ENCODE measurements around the gene ETFA.

ETFA gene

GRCh38 chr15:76222159-76222558 is 89.1 kb downstream of the ETFA start:
- Histone ChIP-seq H3K4me3 (ENCODE audit: low read length) (no peak overlapping the region), H3K9me3 (ENCODE audit: insufficient read depth, low read depth, low read length) (peaks cover 5% of the 10 kb centered on the region; the same call in 1 of the 2 replicates), H3K27me3 (ENCODE audit: insufficient read depth, low read length) (no peaks in the 10 kb centered on the region), H3K36me3 (ENCODE audit: insufficient read depth, low read depth, low read length) (0 out of 2 replicates have a peak, but pooled peaks cover 3% of the 10 kb centered on the region), H3K27ac (ENCODE audit: low read length) (no peak overlapping the region), H3K4me1 (ENCODE audit: insufficient read depth, low read length) (no peaks in the 10 kb centered on the region), H3K9ac (ENCODE audit: low read depth, low read length) (no peak overlapping the region)

- Histone ChIP-seq H3K9me3 (ENCODE audit: insufficient read depth, low read depth, low read length) (peaks cover 5% of the 10 kb centered on the region; the same call in 1 of the 2 replicates), H3K4me3 (ENCODE audit: low read length) (no peak overlapping the region), H3K27ac (ENCODE audit: low read length) (no peak overlapping the region), H3K27me3 (ENCODE audit: insufficient read depth, low read length) (no peaks in the 10 kb centered on the region), H3K4me1 (ENCODE audit: insufficient read depth, low read length) (no peaks in the 10 kb centered on the region), H3K9ac (ENCODE audit: low read depth, low read length) (no peak overlapping the region), H3K36me3 (ENCODE audit: insufficient read depth, low read depth, low read length) (0 out of 2 replicates have a peak, but pooled peaks cover 3% of the 10 kb centered on the region)
Observed at GRCh38 chr15:76221085-76221767, 90.0 kb downstream of the ETFA start.

- Histone ChIP-seq H3K27ac (ENCODE audit: low read length) (no peak overlapping the region), H3K9me3 (ENCODE audit: insufficient read depth, low read depth, low read length) (peaks cover 5% of the 10 kb centered on the region; the same call in 1 of the 2 replicates), H3K27me3 (ENCODE audit: insufficient read depth, low read length) (no peaks in the 10 kb centered on the region), H3K4me3 (ENCODE audit: low read length) (no peak overlapping the region), H3K9ac (ENCODE audit: low read depth, low read length) (no peak overlapping the region), H3K4me1 (ENCODE audit: insufficient read depth, low read length) (no peaks in the 10 kb centered on the region), H3K36me3 (ENCODE audit: insufficient read depth, low read depth, low read length) (no peaks in the 10 kb centered on the region; the same call in 1 of the 2 replicates)
Observed at GRCh38 chr15:76217882-76218217, 93.4 kb downstream of the ETFA start.

- H3K4me1 ChIP-seq (ENCODE audit: insufficient read depth, low read length), result no peaks in the 10 kb centered on the region
- no peaks in the 10 kb centered on the region for H3K27me3 ChIP-seq (ENCODE audit: insufficient read depth, low read length)
- H3K9me3 ChIP-seq (ENCODE audit: insufficient read depth, low read depth, low read length), result peaks cover 5% of the 10 kb centered on the region; the same call in 1 of the 2 replicates
- H3K27ac ChIP-seq (ENCODE audit: low read length), result no peak overlapping the region
- H3K4me3 ChIP-seq (ENCODE audit: low read length), result no peak overlapping the region
- no peak overlapping the region for H3K9ac ChIP-seq (ENCODE audit: low read depth, low read length)
- H3K36me3 ChIP-seq (ENCODE audit: insufficient read depth, low read depth, low read length), result no peaks in the 10 kb centered on the region; the same call in 1 of the 2 replicates
Observed at GRCh38 chr15:76217029-76217881, 94.0 kb downstream of the ETFA start.

- Histone ChIP-seq H3K9me3 (ENCODE audit: insufficient read depth, low read depth, low read length) (peaks cover 5% of the 10 kb centered on the region; the same call in 1 of the 2 replicates), H3K27ac (ENCODE audit: low read length) (no peak overlapping the region), H3K4me3 (ENCODE audit: low read length) (no peak overlapping the region), H3K9ac (ENCODE audit: low read depth, low read length) (no peak overlapping the region), H3K4me1 (ENCODE audit: insufficient read depth, low read length) (no peaks in the 10 kb centered on the region), H3K36me3 (ENCODE audit: insufficient read depth, low read depth, low read length) (no peaks in the 10 kb centered on the region; the same call in 1 of the 2 replicates), H3K27me3 (ENCODE audit: insufficient read depth, low read length) (no peaks in the 10 kb centered on the region)
Observed at GRCh38 chr15:76215634-76216033, 95.6 kb downstream of the ETFA start.

GRCh38 chr15:76209942-76210341 is 101.3 kb downstream of the ETFA start:
- no peaks in the 10 kb centered on the region; the same call in 1 of the 2 replicates for H3K36me3 ChIP-seq (ENCODE audit: insufficient read depth, low read depth, low read length)
- H3K27me3 ChIP-seq (ENCODE audit: insufficient read depth, low read length), result no peaks in the 10 kb centered on the region
- no peak overlapping the region for H3K4me3 ChIP-seq (ENCODE audit: low read length)
- no peaks in the 10 kb centered on the region for H3K4me1 ChIP-seq (ENCODE audit: insufficient read depth, low read length)
- no peak overlapping the region for H3K27ac ChIP-seq (ENCODE audit: low read length)
- H3K9me3 ChIP-seq (ENCODE audit: insufficient read depth, low read depth, low read length), result no peaks in the 10 kb centered on the region
- no peak overlapping the region for H3K9ac ChIP-seq (ENCODE audit: low read depth, low read length)

- H3K9ac ChIP-seq (ENCODE audit: low read depth, low read length), result no peak overlapping the region
- no peak overlapping the region for H3K27ac ChIP-seq (ENCODE audit: low read length)
- H3K9me3 ChIP-seq (ENCODE audit: insufficient read depth, low read depth, low read length), result no peaks in the 10 kb centered on the region
- H3K36me3 ChIP-seq (ENCODE audit: insufficient read depth, low read depth, low read length), result no peaks in the 10 kb centered on the region; the same call in 1 of the 2 replicates
- H3K27me3 ChIP-seq (ENCODE audit: insufficient read depth, low read length), result no peaks in the 10 kb centered on the region
- H3K4me3 ChIP-seq (ENCODE audit: low read length), result no peak overlapping the region
- no peaks in the 10 kb centered on the region for H3K4me1 ChIP-seq (ENCODE audit: insufficient read depth, low read length)
Observed at GRCh38 chr15:76209523-76209922, 101.7 kb downstream of the ETFA start.

- H3K27me3 ChIP-seq (ENCODE audit: insufficient read depth, low read length), result no peaks in the 10 kb centered on the region
- no peak overlapping the region for H3K27ac ChIP-seq (ENCODE audit: low read length)
- no peak overlapping the region for H3K4me3 ChIP-seq (ENCODE audit: low read length)
- H3K9ac ChIP-seq (ENCODE audit: low read depth, low read length), result no peak overlapping the region
- H3K9me3 ChIP-seq (ENCODE audit: insufficient read depth, low read depth, low read length), result no peaks in the 10 kb centered on the region
- H3K4me1 ChIP-seq (ENCODE audit: insufficient read depth, low read length), result no peaks in the 10 kb centered on the region
- no peaks in the 10 kb centered on the region; the same call in 1 of the 2 replicates for H3K36me3 ChIP-seq (ENCODE audit: insufficient read depth, low read depth, low read length)
Observed at GRCh38 chr15:76208786-76209424, 102.4 kb downstream of the ETFA start.

- Histone ChIP-seq H3K4me3 (ENCODE audit: low read length) (no peak overlapping the region), H3K36me3 (ENCODE audit: insufficient read depth, low read depth, low read length) (no peaks in the 10 kb centered on the region; the same call in 1 of the 2 replicates)
Observed at GRCh38 chr15:76208084-76208785, 103.0 kb downstream of the ETFA start.

GRCh38 chr15:76206325-76206976 is 104.8 kb downstream of the ETFA start:
- Histone ChIP-seq H3K4me1 (ENCODE audit: insufficient read depth, low read length) (no peaks in the 10 kb centered on the region), H3K4me3 (ENCODE audit: low read length) (no peak overlapping the region), H3K9me3 (ENCODE audit: insufficient read depth, low read depth, low read length) (no peaks in the 10 kb centered on the region), H3K27ac (ENCODE audit: low read length) (no peak overlapping the region), H3K27me3 (ENCODE audit: insufficient read depth, low read length) (no peaks in the 10 kb centered on the region), H3K9ac (ENCODE audit: low read depth, low read length) (no peak overlapping the region), H3K36me3 (ENCODE audit: insufficient read depth, low read depth, low read length) (no peaks in the 10 kb centered on the region; the same call in 1 of the 2 replicates)

More at GRCh38 chr15:76208084-76208785, 103.0 kb downstream of the ETFA start:
- no peaks in the 10 kb centered on the region for H3K9me3 ChIP-seq (ENCODE audit: insufficient read depth, low read depth, low read length)
- no peaks in the 10 kb centered on the region for H3K27me3 ChIP-seq (ENCODE audit: insufficient read depth, low read length)
- no peaks in the 10 kb centered on the region for H3K4me1 ChIP-seq (ENCODE audit: insufficient read depth, low read length)
- no peak overlapping the region for H3K9ac ChIP-seq (ENCODE audit: low read depth, low read length)
- H3K27ac ChIP-seq (ENCODE audit: low read length), result no peak overlapping the region
